Measurements from ENCODE around the gene HK2. TPM values are rescaled to one million over a fixed set of nuclear protein-coding genes. Genes with fewer than 3 reads are reported as not detected.
"Not testable (repeated sequence)": the region's sequence is repeated elsewhere in the genome, so short reads cannot be mapped to it uniquely, and the experiment has no call there.

Gene HK2
- total and polyA plus RNA-seq, 8 donors: 0.47 to 8.6 (median 2.9) TPM

DNA sequence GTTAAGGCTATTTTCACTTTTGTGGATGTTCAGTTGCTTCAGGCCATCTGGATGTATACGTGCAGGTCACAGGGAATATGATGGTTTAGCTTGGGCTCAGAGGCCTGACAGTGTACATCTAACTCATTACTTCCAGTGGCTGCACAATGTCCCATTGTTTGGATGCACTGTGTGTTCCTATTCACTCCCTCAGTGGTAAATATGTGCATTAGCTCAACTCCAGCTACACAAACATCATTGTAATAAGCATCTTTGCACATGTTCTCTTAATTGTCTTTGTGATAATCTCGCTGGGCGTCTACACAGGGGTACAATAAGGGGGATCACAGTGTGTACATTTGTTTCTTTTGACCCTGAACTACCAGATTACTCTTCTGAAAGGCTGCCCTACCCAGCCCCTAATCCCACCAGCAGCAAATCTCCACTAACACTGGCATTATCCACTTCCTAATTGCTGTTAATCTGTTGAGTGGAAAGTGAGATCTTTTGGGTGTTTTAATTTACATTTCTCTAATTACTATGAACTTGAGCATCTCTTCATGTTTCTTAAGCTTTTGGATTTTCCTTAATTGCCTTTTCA, 68.4 kb downstream of the HK2 start:
- no peak overlapping the region for H3K4me3 ChIP-seq
- intact Hi-C loops (cut with DNase I): no loop called here
- no peaks in the 10 kb centered on the region for H3K4me1 ChIP-seq
- WGBS, 2 donors: 73 to 75% methylated on average over 3 of the region's 3 CpGs
- no peak overlapping the region for H3K27ac ChIP-seq
- H3K36me3 ChIP-seq: no peaks in the 10 kb centered on the region
- ATAC-seq (no peak), FAIRE-seq (no peak), DNase-seq (no peak)
- H3K9me3 ChIP-seq: no peaks in the 10 kb centered on the region
- no peaks in the 10 kb centered on the region for H3K27me3 ChIP-seq
- TF ChIP-seq, protein P1, sequence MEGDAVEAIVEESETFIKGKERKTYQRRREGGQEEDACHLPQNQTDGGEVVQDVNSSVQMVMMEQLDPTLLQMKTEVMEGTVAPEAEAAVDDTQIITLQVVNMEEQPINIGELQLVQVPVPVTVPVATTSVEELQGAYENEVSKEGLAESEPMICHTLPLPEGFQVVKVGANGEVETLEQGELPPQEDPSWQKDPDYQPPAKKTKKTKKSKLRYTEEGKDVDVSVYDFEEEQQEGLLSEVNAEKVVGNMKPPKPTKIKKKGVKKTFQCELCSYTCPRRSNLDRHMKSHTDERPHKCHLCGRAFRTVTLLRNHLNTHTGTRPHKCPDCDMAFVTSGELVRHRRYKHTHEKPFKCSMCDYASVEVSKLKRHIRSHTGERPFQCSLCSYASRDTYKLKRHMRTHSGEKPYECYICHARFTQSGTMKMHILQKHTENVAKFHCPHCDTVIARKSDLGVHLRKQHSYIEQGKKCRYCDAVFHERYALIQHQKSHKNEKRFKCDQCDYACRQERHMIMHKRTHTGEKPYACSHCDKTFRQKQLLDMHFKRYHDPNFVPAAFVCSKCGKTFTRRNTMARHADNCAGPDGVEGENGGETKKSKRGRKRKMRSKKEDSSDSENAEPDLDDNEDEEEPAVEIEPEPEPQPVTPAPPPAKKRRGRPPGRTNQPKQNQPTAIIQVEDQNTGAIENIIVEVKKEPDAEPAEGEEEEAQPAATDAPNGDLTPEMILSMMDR (IDR thresholded peaks at IDR 0.05): no peak

DNA sequence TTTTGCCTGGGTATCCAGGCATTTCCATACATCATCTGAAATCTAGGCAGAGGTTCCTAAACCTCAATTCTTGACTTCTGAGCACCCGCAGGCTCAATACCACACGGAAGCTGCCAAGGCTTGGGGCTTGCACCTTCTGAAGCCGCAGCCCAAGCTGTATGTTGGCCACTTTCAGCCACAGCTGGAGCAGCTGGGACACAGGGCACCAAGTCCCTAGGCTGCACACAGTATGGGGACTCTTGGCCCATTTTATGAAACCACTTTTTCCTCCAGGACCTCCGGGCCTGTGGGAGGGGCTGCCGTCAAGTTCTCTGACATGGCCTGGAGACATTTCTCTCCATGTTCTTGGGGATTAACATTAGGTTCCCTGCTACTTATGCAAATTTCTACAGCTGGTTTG, 72.5 kb downstream of the HK2 start:
- Histone ChIP-seq H3K27me3 (peaks cover 0 to 3% (median 0%) of the 10 kb centered on the region in 4 donors), H3K4me3 (no peak overlapping the region), H3K4me1 (no peaks in the 10 kb centered on the region), H3K27ac (no peak overlapping the region), H3K36me3 (no peaks in the 10 kb centered on the region), H3K9me3 (no peaks in the 10 kb centered on the region)
- WGBS, 2 donors: 88 to 95% methylated on average over 5 of the region's 5 CpGs
- TF ChIP-seq, protein P1 (IDR thresholded peaks at IDR 0.05): no peak
- DNase-seq (no peak), ATAC-seq (no peak), FAIRE-seq (no peak)
- intact Hi-C loops (cut with DNase I): no loop called here

DNA sequence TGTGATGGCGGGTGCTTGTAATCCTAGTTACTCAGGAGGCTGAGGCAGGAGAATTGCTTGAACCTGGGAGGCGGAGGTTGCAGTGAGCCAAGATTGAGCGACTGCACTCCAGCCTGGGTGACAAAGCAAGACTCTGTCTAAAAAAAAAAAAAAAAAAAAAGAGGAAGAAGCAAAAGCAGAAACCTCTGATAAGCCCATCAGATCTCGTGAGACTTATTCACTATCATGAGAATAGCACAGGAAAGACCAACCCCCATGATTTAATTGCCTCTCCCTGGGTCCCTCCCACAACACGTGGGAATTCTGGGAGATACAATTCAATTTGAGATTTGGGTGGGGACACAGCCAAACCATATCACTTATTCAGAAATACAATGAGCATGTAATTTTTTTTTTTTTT, 73.6 kb downstream of the HK2 start:
- FAIRE-seq; ATAC-seq; DNase-seq; intact Hi-C loops (cut with DNase I); H3K27me3 ChIP-seq; H3K36me3 ChIP-seq; H3K27ac ChIP-seq; H3K4me1 ChIP-seq; H3K4me3 ChIP-seq; H3K9me3 ChIP-seq: not testable (repeated sequence)
- 83 to 84% methylated on average over 5 of the region's 5 CpGs for WGBS, 2 donors

DNA sequence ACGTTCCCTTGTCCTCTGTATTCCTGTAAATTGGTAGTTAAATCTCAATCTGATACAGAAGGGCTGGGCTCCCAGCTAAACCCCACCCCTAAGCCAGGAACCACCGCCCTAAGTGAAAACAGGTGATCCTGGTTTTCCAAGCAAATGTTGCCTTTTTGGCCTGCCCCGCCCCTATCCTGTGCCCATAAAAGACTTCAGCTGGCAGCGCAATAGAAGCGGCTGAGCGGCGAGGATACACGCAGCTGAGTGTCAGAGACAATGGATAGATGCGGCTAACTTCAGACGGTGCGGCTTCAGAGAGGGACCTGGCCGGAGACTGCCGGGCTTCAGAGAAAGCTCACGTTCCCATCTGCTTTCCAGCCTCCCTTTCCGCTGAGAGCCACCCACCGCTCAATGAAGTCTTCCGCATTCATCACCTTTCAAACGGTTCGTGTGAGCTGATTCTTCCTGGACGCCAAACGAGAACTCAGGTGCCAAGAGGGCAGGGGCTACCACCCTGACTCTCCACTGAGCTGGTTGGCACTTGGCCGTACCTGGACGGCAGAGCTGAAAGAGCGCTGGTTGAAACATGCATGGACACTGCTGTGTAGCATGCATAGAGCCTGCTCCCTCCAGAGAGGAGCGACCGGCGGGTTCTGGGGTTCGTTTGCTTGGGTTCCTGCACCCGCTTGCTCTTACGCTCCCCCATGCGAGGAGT, 75.0 kb downstream of the HK2 start:
- Histone ChIP-seq H3K9me3 (no peaks in the 10 kb centered on the region), H3K4me3 (peak overlapping the region in 1 of 4 donors; percentile 20), H3K4me1 (no peaks in the 10 kb centered on the region), H3K27me3 (peaks cover 0 to 3% (median 0%) of the 10 kb centered on the region in 4 donors), H3K36me3 (no peaks in the 10 kb centered on the region), H3K27ac (no peak overlapping the region)
- peak in 1 of 6 donors; percentile 46 for DNase-seq
- peak in 3 of 4 donors; percentile 46 to 75 (median 49) for ATAC-seq
- WGBS, 2 donors: 30% methylated on average over 31 of the region's 31 CpGs
- TF ChIP-seq, protein P1 (IDR thresholded peaks at IDR 0.05): no peak
- FAIRE-seq: no peak
- intact Hi-C loops (cut with DNase I): no loop called here

DNA sequence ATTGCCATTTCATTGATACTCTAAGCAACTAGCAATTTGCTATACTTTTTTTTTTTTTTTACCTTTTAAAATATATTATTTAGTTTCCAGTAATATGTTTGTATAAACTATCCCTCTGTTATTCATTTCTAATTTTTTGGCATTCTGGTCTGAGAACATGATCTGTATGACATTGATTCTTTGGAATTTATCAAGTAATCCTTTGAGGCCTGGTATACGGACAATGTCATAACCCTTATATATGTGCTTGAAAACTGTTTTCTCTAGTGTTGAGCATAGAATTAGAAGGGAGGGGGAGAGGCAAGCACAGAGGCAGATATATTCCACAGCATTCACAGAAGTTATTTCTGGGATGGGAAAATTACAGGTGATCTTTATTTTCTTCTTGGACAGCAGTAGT, 76.3 kb downstream of the HK2 start:
- H3K27ac ChIP-seq: no peak overlapping the region
- H3K36me3 ChIP-seq: no peaks in the 10 kb centered on the region
- TF ChIP-seq, protein P1 (IDR thresholded peaks at IDR 0.05): no peak
- no peak for ATAC-seq
- no peak overlapping the region for H3K4me3 ChIP-seq
- peaks cover 0 to 3% (median 0%) of the 10 kb centered on the region in 4 donors for H3K27me3 ChIP-seq
- no peaks in the 10 kb centered on the region for H3K9me3 ChIP-seq
- intact Hi-C loops (cut with DNase I): no loop called here
- H3K4me1 ChIP-seq: no peaks in the 10 kb centered on the region
- no peak for DNase-seq
- no peak for FAIRE-seq
- WGBS, 2 donors: 87 to 96% methylated on average over 1 of the region's 1 CpG
